HUES6 (cell line): ENCODE measurements around the gene SUPT3H.
"Not testable (repeated sequence)": the region's sequence is repeated elsewhere in the genome, so short reads cannot be mapped to it uniquely, and the experiment has no call there.

Experiments
- H3K27ac ChIP-seq: 2 replicates; pipeline ENCODE4 v1.7.0; 2013; ENCODE audit warnings: low read depth, mild to moderate bottlenecking, low read length, inconsistent platforms
- H3K27me3 ChIP-seq: 2 replicates; pipeline ENCODE4 v1.6.1; 2013; ENCODE audit warnings: low read length; ENCODE audit not compliant: control insufficient read depth, insufficient read depth
- H3K36me3 ChIP-seq: 2 replicates; pipeline ENCODE4 v1.6.1; 2013; ENCODE audit warnings: low read length; ENCODE audit not compliant: control insufficient read depth, insufficient read depth
- H3K4me1 ChIP-seq: 2 replicates; pipeline ENCODE4 v1.6.1; 2013; ENCODE audit warnings: low read length; ENCODE audit not compliant: control insufficient read depth, insufficient read depth
- H3K4me3 ChIP-seq: 2 replicates; pipeline ENCODE4 v1.5.1; 2013; ENCODE audit warnings: low read depth, low read length
- H3K9ac ChIP-seq: one replicate; pipeline ENCODE4 v1.6.1; 2013; ENCODE audit warnings: mild to moderate bottlenecking, low read length
- H3K9me3 ChIP-seq: 2 replicates; pipeline ENCODE4 v1.6.1; 2013; ENCODE audit warnings: low read depth, low read length; ENCODE audit not compliant: control insufficient read depth, insufficient read depth

The SUPT3H gene

DNA sequence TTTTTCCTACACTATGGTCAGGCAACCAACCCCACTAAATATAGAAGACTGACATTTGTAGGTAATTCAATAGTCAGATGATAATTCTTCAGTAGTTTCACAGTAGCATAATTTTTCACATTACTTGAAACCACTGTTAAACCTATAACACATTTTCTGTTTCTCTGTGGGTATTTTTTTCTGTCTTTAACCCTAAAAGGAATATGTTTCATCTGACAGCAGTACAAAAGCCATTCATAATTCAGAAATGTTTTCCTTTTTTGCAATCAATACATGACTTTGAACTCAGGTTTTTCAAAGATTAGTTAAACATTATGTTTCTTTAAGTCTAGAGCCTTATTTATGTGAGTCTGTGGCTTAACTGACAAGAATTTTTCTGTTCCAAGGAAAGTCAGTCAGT lies 178.2 kb downstream of the SUPT3H start:
- H3K9ac ChIP-seq: no peak overlapping the region
- no peak overlapping the region for H3K27ac ChIP-seq
- no peaks in the 10 kb centered on the region for H3K9me3 ChIP-seq
- no peaks in the 10 kb centered on the region for H3K36me3 ChIP-seq
- H3K4me3 ChIP-seq: no peak overlapping the region
- no peaks in the 10 kb centered on the region for H3K4me1 ChIP-seq
- H3K27me3 ChIP-seq: no peaks in the 10 kb centered on the region

DNA sequence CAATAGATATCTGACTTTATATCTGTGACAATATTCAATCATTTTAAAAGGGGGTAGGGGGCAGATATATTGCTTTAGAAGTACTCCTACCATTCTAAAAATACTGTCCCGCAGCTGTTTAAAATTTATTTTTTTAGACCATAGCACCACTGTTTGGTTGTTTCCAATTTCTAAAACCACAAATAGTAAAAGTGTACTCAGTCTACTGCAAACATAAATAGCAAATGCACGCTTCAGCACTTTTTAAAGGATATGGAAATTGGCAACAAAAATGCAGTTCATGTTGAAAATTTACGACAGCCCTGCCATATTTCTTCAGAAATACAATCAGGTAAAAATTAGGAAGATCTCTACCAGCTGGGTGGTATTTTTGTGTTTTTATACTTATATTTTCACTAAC lies 181.6 kb downstream of the SUPT3H start:
- Histone ChIP-seq H3K27ac (no peak overlapping the region), H3K4me1 (no peaks in the 10 kb centered on the region), H3K4me3 (no peak overlapping the region), H3K27me3 (no peaks in the 10 kb centered on the region), H3K9me3 (no peaks in the 10 kb centered on the region), H3K36me3 (no peaks in the 10 kb centered on the region), H3K9ac (no peak overlapping the region)

DNA sequence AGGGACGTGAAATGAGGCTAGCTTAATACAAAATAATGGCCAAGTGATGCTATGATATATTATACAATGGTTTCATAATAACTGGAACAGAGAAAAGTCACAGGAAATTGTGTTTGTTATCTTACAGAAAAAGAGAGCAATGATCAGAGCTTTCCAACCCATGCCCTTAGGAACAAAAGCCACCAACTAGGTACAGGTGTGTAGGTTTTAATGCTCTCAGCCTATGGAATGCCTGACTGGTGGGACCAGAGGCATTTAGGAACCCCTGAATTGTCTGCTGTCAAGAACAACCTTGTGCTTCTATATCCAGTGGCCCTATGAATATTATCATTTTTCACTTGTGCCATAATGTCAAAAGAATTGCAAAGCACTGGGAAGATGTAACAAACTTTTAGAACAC lies 182.6 kb downstream of the SUPT3H start:
- Histone ChIP-seq H3K4me1 (no peaks in the 10 kb centered on the region), H3K9ac (no peak overlapping the region), H3K27ac (no peak overlapping the region), H3K27me3 (no peaks in the 10 kb centered on the region), H3K9me3 (no peaks in the 10 kb centered on the region), H3K4me3 (no peak overlapping the region), H3K36me3 (no peaks in the 10 kb centered on the region)

DNA sequence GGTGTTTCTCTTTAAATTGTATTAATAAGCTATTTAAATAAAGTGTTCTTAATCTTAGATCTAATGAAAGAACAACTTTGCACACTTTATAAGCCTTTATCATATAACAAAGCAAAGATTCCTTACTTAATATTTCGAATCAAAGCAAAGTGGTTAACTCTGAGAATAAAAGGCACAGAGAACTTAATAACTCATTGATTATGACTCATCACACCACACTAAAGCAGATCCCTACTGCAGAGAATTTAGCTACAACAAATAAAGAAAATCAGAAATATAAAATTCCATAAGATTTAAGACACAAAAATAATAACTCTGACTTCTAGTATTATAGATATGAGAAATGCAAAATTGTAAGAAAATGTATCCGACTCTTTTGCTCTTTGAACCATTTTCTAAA lies 185.2 kb downstream of the SUPT3H start:
- H3K36me3 ChIP-seq: no peaks in the 10 kb centered on the region
- H3K27me3 ChIP-seq: no peaks in the 10 kb centered on the region
- no peaks in the 10 kb centered on the region for H3K9me3 ChIP-seq
- H3K27ac ChIP-seq: no peak overlapping the region
- H3K9ac ChIP-seq: no peak overlapping the region
- H3K4me3 ChIP-seq: no peak overlapping the region
- no peaks in the 10 kb centered on the region for H3K4me1 ChIP-seq

DNA sequence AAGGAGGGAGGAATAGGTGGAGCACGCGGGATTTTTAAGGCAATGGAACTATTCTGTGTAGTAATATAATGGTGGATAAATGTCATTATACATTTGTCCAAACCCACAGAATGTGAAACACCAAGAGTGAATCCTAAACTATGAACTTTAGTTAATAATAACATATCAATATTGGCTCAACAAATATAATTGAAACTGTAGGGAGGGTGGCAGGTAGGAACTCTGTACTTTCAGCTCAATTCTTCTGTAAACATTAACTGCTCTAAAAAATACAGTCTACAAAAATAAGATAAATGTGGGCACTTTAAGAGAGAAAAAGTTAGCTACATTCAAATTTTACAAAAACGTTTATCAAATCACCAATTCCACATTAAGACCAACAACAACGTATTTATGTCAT lies 186.3 kb downstream of the SUPT3H start:
- Histone ChIP-seq H3K4me1 (no peaks in the 10 kb centered on the region), H3K9me3 (no peaks in the 10 kb centered on the region), H3K36me3 (no peaks in the 10 kb centered on the region), H3K4me3 (no peak overlapping the region), H3K9ac (no peak overlapping the region), H3K27ac (no peak overlapping the region), H3K27me3 (no peaks in the 10 kb centered on the region)

DNA sequence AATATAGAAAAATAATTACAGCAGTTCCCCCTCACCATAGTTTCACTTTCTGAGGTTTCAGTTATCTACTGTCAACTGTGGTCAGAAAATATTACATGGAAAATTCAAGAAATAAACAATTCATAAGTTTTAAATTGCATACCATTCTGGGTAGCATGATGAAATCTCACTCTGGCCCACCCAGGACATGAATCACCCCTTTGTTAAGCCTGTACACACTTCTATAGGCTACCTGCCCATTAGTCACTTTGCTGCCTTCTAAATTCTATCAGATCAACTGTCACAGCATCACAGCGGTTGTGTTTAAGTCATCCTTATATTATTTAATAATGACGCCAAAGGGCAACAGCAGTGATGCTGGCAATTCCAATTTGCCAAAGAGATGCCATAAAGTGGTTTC lies 189.9 kb downstream of the SUPT3H start:
- H3K27ac ChIP-seq: no peak overlapping the region
- no peak overlapping the region for H3K4me3 ChIP-seq
- H3K36me3 ChIP-seq: no peaks in the 10 kb centered on the region
- H3K27me3 ChIP-seq: no peaks in the 10 kb centered on the region
- no peaks in the 10 kb centered on the region for H3K9me3 ChIP-seq
- peaks cover 13% of the 10 kb centered on the region for H3K4me1 ChIP-seq
- no peak overlapping the region for H3K9ac ChIP-seq

DNA sequence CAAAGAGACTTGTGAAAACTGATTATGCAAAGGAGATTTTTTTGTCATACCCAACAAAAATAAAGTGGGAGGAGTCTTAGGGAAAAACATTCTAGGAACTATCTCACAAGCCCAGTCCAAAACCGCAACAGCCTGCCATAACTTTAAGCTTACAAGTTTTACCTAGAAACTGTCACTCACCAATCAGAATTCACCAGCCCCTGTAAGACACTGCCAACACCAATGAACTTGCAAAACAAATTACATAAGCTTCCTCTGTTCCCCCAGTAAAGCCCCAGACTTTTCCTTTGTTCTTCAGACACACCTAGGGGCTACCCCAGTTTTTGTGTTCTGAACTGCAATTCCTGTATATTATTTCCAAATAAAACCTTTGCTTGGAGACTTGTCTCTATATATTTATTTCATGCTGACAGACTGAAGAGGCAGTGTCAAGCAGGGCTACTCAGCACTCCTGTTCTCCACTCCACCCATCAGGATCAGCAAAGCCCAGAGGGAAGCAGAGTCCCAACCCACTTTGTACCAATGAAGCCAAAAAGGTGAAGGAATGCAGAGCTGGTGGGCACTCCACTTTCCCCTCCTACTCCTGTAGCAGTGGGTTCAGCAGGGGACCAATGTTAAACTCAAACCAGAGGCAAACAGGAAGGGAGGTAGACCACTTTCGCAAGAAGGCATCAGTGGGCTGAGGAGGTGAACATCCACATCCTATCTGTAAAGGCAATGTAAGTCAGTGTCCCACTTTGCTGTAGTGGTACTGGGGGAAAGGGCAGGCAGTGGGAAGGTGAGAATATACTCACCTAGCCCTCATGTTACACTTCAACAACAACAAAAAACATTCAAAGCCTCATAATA lies 192.1 kb downstream of the SUPT3H start:
- no peak overlapping the region for H3K9ac ChIP-seq
- no peak overlapping the region for H3K4me3 ChIP-seq
- no peaks in the 10 kb centered on the region for H3K27me3 ChIP-seq
- H3K9me3 ChIP-seq: no peaks in the 10 kb centered on the region
- H3K27ac ChIP-seq: no peak overlapping the region
- H3K4me1 ChIP-seq: peaks cover 13% of the 10 kb centered on the region
- H3K36me3 ChIP-seq: no peaks in the 10 kb centered on the region

DNA sequence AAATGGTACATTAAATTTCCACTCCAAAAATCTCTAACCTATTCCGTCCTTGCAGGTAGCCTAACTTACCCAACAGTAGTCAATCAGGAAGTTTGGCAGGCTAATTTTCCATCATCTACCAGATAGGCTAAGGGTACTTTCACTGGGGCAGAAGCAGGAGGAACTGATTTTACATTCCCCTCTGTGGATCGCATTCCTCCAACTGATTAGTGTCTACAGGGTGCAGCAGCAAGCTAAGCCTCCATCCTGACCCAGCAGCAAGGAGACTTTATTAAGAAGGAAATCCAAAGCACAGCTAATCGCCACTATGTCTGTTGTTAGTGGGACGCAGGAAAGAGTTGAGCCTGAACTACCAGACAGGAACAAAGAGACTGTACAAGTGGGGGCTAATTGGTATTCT lies 192.8 kb downstream of the SUPT3H start:
- no peak overlapping the region for H3K9ac ChIP-seq
- peaks cover 13% of the 10 kb centered on the region for H3K4me1 ChIP-seq
- no peak overlapping the region for H3K27ac ChIP-seq
- H3K36me3 ChIP-seq: no peaks in the 10 kb centered on the region
- H3K4me3 ChIP-seq: no peak overlapping the region
- H3K27me3 ChIP-seq: no peaks in the 10 kb centered on the region
- no peaks in the 10 kb centered on the region for H3K9me3 ChIP-seq

DNA sequence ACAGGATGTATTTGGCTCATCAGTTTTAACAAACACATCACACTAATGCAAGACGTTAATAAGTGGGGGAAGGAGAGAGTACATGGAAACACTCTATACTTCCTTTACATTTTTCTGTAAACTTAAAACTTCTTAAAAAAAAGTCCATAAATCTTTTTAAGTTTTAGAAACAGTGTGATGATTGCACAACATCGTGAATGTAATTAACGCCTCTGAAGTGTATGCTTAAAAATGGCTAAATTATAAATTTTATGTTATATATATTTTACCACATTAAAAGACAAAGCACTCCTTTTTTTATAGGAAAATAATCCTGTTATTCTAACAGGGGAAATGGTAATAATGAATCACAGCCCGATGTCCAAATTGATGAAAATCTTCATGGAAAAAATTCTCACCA lies 193.7 kb downstream of the SUPT3H start:
- Histone ChIP-seq H3K27me3 (no peaks in the 10 kb centered on the region), H3K36me3 (no peaks in the 10 kb centered on the region), H3K27ac (no peak overlapping the region), H3K9me3 (no peaks in the 10 kb centered on the region), H3K9ac (no peak overlapping the region), H3K4me3 (no peak overlapping the region), H3K4me1 (peaks cover 13% of the 10 kb centered on the region)

DNA sequence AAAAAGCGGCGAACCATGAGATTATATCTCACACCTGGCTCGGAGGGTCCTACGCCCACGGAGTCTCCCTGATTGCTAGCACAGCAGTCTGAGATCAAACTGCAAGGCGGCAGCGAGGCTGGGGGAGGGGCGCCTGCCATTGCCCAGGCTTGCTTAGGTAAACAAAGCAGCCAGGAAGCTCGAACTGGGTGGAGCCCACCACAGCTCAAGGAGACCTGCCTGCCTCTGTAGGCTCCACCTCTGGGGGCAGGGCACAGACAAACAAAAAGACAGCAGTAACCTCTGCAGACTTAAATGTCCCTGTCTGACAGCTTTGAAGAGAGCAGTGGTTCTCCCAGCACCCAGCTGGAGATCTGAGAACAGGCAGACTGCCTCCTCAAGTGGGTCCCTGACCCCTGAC lies 201.4 kb downstream of the SUPT3H start:
- H3K27ac ChIP-seq: not testable (repeated sequence)

DNA sequence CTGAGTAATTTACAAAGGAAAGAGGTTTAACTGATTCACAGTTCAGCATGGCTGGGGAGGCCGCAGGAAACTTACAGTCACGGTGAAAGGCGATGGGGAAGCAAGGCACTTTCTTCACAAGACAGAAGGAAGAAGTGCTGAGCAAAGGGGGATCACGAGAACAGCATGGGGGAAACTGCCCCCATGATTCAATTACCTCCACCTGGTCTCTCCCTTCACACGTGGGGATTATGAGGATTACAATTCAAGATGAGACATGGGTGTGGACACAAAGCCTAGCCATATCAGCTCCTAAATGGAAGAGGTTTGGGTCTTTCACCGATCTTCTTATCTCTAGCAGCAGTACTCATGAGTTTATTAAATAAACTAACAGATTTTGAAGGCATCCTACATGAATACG lies 202.5 kb downstream of the SUPT3H start:
- Histone ChIP-seq H3K9me3 (no peaks in the 10 kb centered on the region), H3K36me3 (no peaks in the 10 kb centered on the region), H3K9ac (no peak overlapping the region), H3K4me3 (no peak overlapping the region; the same call in 1 of the 2 replicates), H3K4me1 (peaks cover 9% of the 10 kb centered on the region), H3K27ac (no peak overlapping the region), H3K27me3 (no peaks in the 10 kb centered on the region)

More for the DNA sequence above, 201.4 kb downstream of the SUPT3H start:
- H3K27me3 ChIP-seq, H3K4me1 ChIP-seq, H3K36me3 ChIP-seq, H3K9me3 ChIP-seq, H3K9ac ChIP-seq, H3K4me3 ChIP-seq: not testable (repeated sequence)
